HG03103 (cell line): ENCODE measurements around the gene OR4D10.

Experiments
- ATAC-seq: cut with Tn5 transposase; IDR thresholded peaks from one replicate; pipeline ENCODE4 v1.9.1; 2021; ENCODE audit warnings: low read depth; ENCODE audit not compliant: unreplicated experiment

OR4D10 gene

DNA sequence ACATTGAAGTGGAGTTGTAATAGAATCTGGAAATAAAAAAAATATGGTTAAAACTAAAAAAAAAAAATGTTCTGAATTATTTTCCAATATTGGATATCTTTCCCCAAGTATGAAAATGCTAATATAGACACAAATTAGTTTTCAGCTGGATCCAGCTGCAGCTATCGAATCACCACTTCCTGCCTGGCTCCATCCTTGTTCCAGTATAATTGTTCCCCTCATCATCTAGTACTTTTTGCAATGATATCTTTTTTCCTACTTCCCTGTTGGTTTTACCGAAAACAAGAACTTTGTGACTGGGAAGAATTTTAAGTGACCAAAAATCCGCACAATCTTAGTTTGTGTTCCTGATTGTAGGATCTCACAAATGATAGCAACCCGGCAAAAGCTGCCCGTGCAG, 47.6 kb downstream of the OR4D10 start:
- no peak for ATAC-seq

DNA sequence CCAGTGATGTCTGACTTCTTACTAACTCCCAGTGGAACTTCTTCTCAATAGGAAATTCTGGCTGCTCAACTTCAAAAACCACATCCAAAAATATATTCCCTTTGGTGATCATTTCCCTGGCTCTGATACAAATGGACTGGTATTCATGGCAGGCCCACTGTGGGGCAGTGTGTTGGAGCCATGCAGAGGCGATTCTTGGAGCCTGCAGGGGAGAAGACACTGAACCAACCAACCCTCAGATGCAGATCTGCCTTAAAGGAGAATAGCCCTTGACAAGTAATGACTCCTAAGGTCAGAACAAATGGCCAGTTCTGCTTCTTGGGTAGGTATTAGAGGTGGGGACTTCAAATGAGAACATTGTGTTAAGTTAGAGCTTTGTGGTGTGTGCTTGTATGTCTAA, 50.4 kb downstream of the OR4D10 start:
- no peak for ATAC-seq

DNA sequence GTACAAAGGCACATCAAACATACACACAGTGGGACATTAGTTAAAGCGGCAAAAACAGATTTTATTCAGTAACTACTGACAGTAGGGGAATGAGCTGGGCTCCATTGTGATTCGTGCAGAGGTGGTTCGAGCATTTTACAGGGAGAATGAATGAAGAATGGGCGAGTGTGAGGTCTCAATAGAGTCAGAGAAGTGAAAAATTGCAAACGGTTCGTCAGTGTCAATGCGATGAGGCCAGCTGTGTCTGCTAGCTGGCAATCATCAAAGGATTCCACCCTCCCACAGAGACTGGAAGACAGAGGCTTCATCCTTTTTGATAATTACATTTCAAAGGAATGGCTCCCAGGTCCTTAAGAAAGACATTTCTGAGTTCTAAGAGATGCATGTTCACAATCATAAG, 55.6 kb downstream of the OR4D10 start:
- no peak for ATAC-seq
